Esophagus squamous epithelium (tissue), 4 donors: Measurements from ENCODE around the gene TRPM1.

Experiments
- CTCF ChIP-seq, 6 experiments: fragments of 450-650 bp in 4 of 6; fragments of 200-600 bp in 2 of 6; sonication (generic) in 2 of 6; IDR thresholded peaks; one replicate each; pipeline ENCODE4 v1.5.1; 2016 to 2019; ENCODE audit warnings: antibody characterized with exemption in 6 of 6, mild to moderate bottlenecking in 4 of 6, moderate library complexity in 4 of 6
- POLR2A ChIP-seq, 4 donors: fragments of 450-650 bp; IDR thresholded peaks; one replicate each; pipeline ENCODE4 v1.6.1; 2017; ENCODE audit warnings: antibody characterized with exemption in 4 of 4, mild to moderate bottlenecking in 4 of 4, moderate library complexity in 3 of 4

GRCh38 chr15:31148297-31149087, 47.0 kb upstream of the TRPM1 start:
- TF ChIP-seq CTCF (IDR thresholded peaks at IDR 0.05) (no peak), POLR2A (IDR thresholded peaks at IDR 0.05) (no peak)
